CD4-positive, alpha-beta T cell treated with Interleukin-2 at 100 ng/mL for 4 hours (primary cell): ENCODE results near the gene UNC13D.
A peak's percentile ranks its signal among the peaks of the same experiment; 100 is the strongest.
"Not testable (repeated sequence)": the region's sequence is repeated elsewhere in the genome, so short reads cannot be mapped to it uniquely, and the experiment has no call there.

Source experiments
- DNase-seq: peaks from one replicate; pipeline ENCODE4 v3.0.0-alpha.2; 2020; ENCODE audit warnings: low spot score

Gene UNC13D

DNA sequence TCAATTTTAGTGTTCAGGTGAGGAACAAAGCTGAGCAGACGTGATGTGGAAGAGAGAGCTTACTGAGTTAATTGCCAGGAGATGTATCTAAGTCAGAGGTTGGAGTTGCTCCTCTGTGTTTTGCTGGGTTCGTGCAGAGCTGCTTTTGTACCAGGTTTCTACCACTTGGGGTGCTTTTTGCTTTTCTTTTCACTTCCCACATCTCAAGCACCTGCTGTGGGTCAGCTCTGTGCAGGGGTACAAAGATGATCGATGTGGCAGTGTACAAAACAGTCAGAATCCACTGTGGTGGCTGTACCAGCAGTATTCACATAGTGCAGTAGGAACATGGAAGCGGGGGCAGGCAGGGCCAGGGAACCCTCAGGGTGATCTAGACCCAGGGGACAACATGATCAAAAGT, 44.8 kb downstream of the UNC13D start:
- DNase-seq, result no peak

DNA sequence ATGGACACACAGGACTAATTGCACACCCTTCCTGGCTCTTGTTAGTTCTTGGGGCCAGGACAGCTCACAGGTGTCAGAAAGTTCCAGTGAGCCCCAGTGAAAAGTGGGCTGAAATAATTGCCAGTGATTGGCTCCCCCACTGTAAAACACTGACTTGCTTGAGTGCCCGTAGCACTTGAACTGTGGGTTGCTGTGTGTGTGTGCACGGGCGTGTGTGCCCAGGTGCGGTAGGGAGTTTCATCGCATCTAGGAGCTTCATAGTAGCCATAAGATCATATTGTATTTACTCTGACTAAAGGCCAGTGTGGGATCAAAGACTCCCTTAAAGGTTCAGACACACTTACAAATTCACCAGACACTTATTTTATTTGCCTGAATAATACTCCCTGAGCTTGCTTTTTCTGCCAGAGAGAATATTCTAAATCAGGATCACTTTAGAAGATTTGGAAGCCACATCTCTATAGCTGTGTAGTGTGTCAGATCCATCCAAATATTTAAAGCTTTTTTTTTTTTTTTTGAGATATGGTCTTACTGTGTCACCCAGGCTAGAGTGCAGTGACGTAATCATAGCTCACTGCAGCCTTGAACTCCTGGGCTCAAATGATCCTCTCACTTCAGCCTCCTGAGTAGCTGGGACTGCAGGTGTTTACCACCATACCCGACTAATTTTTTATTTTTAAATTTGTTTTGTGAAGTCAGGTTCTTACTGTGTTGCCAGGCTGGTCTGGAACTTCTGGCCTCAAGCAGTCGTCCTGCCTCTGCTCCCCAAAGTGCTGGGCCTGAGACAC, 48.2 kb downstream of the UNC13D start:
- DNase-seq, result no peak

DNA sequence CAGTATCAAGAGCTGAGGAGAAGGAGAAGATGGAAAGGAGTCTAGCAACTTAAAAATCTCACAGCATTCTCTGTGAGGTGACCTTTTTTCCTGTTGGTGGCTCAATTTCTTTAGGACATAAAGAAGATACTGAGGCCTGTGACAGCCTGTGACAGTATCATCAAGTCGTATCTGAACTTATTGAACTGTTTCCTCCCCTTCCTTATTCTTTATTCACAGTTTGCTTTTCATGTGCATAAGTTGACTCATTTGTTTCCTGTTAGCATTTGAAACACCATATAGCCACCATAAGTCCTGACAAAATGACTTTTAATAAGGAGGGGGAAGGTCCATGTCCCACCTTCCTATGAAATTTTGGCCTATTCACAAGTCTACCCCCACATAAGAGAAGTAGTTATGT, 50.7 kb downstream of the UNC13D start:
- no peak for DNase-seq

DNA sequence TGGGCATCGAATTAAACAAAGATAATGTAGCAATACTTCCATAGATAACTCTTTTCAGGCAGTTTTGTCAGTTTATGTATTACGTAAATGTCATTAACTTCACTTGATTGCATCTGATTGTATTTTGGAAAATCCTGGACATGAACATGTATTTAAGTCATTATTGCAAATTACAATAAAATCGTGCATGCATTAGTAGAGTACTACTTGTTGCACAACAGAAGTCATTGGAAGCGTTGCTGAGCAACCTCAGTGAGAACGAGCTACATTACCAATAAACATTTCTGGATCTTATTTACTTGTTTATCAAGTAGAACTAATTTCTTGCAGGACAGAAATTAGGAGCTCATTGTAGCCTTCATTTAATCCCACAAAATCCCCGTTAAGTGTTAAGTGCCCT, 53.0 kb downstream of the UNC13D start:
- DNase-seq, result no peak

DNA sequence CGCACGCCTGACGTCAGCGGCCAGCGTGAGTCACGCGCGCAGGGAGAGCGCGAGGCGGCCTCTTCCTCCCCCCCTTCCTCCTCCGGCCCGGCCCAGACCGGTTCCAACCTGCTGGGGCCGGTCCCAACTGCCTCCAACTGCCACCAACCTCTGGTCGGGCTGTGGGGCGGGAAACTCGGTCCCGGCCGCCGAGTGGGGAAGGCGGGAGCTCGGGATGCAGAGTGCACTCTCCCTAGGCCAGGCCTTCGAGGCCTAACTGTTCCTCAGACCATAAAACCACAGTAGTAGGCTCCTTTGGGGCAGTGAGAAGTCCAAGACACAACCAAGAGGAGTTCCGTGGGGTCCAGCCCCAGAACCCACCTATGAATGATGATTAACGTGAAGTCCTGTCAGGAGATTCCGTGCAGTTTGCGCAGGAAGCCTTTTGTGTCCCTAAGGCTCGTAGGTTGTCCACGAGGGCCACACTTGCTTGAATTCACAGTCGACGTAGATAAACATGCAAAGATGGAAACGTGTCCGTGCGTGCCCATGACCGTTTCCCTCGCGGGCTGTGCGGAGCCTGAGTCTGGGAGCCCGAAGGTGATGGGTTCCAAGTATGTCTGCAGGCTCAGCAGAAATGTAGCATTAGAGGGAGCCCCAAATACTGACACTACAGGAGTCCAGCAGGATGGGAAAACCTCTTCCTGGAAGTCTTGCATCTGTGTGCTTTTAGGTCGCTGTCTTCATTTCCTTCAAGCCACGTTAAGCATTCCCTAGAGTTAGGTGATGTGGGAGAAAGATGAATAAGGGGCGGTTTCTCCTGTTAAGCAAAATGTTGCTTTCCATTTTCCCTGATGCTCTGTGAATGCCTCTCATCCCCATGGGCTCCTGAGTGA, 59.0 kb downstream of the UNC13D start:
- peak; percentile 92 for DNase-seq

DNA sequence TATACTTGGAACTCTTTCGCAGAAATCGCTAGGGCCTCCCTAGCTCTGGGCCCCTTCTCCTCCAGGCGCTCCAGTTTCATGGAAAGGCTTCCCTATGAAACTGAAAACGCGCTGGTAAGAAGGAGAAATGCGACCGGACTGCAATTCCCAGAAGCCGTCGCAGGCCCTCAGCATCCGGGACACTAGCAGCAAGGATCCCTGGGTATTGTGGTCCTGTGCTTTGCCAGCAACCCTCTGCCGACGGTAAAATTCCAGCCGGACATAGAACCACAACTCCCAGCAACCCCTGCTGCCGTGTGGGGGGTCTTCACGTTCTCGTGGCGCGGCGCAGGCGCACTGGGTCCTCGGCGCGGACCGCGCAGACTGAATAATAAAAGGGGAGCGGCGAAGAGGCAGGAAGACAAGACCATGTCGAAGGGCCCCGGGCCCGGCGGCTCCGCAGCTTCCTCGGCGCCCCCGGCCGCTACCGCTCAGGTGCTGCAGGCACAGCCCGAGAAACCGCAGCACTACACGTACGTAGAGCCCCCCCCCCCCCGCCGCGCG, 59.7 kb downstream of the UNC13D start, which contains the start of gene UNK:
Gene UNK (plus strand): TSS at position 334 of the 543 bp plus-strand sequence. CDS start 75 bp downstream, at position 409.
- DNase-seq, result peak; percentile 98

DNA sequence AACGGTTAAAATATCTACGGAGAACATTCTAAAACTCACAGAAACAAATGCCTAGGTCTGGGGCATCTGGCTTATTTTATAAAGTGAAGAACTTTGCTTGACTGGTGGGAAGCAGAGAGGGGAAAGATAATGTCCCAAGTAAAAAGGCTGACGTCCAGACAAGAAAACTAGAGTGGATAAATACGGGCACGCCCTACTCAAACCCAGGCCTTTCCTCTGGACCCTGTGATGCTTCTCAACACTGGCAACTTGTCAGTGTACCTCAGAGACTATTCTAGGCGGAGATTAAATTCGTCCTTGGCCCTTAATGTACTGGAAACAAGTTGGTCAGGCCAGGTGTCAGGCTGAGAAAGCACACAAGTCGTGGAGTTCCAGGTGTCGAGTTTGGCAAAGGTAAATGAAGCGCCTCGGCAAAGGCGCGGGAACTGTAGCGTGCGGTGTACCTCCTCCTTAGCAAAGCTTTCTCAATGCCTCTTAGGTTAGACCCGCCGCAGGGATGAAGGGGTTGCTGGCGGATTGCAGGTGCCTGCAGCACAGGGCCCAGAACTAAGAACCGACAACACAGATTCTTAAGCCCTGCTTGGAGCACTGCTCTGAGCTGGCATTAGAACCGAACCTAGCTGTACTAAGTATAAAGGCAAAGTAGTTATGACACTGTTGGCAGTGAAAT, 60.3 kb downstream of the UNC13D start:
- DNase-seq, result no peak

DNA sequence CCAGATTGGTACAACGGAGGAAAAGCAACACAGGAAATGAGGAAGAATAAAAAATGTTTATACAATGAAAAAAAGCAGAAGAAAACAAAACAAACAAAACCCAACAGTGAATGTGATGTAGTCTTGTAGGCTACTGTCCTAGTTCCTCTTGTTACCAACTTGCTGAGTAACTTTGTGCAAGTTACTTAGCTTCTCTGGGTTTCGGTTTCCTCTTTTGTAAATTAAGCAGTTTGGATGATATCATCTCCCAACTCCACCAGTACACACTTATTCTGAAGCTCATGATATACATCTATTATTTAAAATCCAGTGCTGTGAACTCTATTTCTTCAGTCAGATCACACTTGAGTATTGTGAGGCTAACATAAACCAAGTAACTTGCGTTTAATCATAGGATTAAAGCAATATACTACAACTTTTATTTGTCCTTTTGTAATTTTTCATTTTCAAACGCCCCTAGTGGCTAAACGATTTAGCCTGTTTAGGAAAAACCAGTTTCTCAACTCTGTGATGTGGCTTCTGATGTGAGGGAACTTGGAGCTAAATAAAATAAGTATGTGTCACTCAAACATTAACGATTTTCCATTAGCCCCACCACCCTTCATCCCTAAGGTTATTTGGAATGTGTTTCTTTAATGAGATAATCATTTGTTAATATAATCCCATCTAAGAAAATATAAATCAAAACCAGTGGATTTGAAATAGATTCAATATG, 61.0 kb downstream of the UNC13D start:
- peak; percentile 70 for DNase-seq

DNA sequence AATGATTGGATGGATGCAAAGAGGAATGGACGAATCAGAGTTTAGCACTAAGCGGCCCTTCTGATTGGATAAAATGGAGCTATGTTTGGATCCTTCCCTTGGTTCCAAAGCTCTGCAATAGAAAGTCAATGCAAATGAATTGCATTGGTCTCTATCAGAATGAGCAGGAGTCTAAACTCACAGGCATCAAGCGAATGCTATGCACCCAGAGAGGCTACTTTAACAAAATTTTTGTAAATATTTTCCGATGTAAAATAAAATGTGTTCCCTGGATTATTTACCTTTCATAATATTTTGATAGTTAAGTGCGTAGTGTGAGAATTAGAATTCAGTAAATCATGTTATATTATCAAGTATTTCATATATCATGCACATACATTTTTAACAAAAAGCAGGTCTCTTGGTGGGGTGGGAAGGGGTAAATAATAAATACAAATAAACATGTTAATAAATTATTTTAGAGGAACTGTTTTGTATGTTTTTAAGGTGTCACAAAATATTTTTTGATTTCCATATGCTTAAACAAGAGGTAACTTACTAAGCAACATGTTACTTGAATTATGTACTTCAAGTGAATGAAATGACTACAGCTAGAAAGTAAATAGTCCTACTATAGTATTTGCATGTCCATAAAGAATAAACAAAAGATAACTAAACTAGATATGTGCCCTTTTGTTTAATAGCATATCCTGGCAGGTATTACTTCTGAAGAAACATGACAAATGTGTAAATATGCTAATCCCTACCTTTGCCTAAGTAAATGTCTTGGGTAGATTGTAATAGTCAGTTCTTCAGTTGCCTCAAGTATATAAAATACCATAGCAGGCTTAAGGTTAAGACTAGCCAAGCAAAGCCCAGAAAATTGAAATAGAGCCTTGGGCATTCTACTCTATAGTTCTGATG, 64.0 kb downstream of the UNC13D start:
- no peak for DNase-seq

DNA sequence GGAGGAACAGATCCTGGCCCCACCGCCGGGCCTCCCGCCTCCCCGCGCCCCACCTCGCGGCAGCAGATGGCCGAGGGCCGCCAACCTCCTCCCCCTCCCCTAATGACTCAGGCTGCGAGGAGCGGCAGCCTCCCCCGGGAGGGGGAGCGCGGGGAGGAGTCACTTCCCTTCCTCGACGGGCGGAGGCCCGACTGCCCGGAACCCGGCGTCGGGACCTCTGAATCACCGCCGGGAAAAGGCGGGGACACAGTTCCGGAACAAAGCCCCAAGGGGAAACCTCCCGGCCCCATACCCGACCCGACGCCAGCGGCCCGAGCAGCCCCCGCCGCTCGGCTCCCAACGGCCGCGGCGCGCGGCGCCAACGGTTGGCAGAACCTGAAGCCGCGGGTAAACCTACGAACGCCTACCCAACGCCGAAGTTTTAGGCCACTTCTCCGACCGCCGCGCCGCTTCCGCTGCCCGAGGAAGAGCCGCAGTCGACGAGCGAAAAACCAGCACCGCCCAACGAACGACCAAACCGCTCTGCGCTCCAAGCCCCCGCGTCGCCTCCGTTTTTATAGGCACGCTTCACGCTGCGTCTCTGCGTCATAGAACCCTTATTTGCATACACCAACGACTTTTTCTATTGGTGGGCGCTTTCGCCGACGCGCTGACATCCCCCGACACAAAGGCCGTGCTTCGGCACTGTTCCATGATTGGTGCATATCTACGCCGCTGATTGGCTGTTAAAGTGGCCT, 64.8 kb downstream of the UNC13D start:
- peak; percentile 99 for DNase-seq

DNA sequence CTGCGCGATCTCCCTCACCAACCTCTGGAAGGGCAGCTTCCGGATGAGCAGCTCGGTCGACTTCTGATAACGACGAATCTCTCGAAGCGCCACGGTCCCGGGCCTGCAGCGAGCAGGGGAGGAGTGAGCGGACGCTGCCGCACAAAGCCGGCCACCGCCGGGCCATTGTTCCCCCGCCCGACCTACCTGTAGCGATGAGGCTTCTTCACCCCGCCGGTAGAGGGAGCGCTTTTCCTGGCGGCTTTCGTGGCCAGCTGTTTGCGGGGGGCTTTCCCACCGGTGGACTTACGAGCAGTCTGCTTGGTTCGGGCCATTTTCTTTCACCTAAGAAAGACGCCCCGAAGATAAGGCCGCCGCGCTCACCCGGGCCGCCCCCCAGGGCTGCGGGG, 65.3 kb downstream of the UNC13D start:
- no peak for DNase-seq

DNA sequence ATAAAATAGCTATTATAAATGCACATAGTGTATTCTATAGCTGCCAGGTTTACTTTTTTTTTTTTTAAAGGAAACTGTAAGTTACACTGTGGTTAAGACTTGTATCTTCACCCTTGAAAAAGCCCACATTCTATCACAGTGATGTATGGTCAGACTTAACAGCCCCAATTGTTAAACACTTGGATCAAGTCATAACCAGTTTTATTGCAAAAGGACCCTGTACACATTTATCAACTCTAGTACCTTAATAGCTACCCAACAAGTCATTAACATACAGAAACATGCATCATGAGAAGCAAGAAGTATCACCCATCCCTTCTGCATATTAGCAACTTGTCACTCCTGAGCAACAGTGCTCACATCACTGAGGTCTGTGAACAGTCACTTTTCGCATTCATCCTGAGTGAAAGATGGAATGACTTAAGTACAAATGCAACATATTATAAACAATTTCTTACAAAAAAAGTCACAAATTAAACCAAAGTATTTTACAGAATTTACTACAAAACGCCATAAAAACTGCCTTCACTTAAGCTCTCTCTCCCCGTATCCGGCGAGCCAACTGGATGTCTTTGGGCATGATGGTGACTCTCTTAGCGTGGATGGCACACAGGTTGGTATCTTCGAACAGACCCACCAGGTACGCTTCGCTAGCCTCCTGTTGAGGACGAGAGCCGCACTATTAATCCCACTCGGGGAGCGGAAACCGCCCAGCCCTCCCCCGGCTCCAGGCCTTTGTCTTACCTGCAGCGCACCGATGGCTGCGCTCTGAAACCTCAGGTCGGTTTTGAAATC, 65.9 kb downstream of the UNC13D start:
- not testable (repeated sequence) for DNase-seq

DNA sequence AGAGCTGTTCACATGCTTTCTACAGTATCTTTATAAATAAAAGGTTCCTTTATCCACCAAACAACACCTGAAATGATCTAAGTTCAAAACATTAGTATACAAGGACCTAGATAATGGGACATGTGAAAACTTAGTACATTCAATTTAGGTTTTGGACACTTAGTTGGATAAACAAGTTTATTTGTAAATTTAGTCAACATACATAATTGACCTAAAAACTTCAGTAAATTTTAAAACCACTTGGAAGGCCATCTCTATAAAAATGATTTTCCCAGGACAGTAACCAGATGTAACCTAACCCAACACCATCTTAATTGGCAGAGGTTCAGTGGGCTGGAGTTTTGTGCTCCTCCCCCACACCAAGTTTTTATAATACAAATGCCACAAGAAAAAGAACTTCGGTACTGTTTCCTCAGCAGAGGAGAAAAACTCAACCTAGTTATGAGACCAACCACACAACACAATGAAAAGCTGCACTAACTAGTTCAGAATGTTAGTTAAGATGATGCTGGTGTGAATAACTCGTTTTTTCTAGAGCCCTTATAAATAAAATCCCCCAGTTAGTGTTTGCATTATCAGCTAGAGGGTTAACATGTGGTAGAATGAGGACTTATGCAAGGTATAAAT, 66.8 kb downstream of the UNC13D start:
- DNase-seq, result no peak
